GM18498 (cell line): ENCODE results near the gene SLC44A1.

Experiments used
- ATAC-seq: cut with Tn5 transposase; IDR thresholded peaks from one replicate; pipeline ENCODE4 v1.9.1; 2021; ENCODE audit warnings: mild to moderate bottlenecking, moderate library complexity; ENCODE audit not compliant: unreplicated experiment

SLC44A1 gene

DNA sequence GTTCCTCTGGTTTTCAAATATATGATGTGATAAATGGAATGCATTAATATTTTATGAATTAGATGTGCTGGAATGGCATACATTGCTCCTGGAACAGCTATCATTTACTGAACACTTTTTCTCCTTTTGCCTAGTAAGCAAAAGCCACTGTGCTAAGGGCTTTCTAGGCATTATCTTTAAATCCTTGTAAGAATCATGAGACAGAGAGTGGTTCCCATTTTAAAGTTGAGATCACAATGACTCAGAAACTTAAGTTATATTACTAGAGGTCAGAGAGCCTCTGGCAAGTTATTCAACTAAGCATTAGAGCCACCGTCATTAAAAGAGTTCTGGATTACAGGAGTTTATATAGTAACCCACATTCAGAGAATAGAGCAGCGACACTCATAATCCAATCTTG, 176.7 kb downstream of the SLC44A1 start:
- ATAC-seq: no peak

DNA sequence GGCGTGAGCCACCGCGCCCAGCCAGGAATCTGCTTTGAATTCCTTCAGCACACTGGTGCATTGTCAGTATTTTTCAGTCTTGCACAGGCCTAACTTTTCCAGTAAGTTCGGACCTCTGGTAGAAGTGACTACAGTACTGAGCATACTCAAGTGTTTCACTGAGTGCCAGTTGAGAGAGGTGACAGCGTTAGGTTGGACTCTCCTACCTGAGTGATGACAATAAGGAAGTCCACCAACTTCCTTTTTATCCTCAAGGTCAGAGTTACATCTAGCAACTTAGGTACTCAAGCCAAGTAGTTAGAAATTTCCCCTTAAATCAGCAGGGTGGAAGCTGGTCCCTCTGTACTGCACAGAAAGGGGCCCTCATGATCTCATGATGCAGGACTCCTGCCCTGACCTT, 177.4 kb downstream of the SLC44A1 start:
- no peak for ATAC-seq

DNA sequence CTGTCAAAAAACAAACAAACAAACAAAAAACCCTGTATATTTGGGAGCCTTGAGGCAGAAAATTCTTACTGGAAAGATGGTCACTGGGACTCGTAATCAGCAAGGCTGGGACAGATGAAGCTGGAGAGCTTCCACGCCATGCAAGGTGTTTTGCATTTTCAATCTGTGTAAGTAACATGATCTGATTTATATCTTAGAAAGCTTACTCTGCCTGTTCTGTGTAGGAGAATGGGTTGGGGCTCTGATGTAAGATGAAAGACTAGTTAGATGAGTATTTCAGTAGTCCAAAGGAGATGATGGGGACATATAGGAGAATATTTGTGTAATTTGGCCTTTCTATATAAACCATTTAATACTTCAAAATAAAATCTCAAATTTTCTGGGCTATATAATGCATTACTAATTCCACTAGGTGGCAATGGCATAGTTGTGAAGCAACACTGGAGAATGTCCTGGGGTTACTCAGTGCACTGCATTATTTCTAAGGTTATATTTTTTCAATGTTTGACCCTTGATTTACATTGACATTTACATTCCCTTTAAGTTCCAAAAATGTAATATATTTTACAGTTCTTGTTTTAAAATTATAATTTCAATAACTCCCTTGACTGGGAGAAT, 181.5 kb downstream of the SLC44A1 start:
- peak; percentile 72 for ATAC-seq

DNA sequence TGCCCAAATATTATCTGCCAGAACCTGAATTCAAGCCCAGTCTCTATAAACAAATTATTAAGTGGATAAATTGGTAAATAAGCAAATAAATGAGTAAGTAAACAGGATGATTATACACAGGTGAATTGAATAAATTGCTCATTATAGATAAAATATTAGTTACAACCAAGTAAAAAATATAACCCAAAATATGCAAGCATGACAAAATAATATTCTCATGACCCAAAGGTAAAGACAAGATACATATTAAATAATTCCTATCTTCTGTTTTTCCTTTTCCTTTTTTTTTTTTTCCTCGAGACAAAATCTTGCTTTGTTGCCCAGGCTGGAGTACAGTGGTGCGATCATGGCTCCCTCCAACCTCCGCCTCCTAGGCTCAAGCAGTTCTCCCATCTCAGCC, 182.2 kb downstream of the SLC44A1 start:
- no peak for ATAC-seq

DNA sequence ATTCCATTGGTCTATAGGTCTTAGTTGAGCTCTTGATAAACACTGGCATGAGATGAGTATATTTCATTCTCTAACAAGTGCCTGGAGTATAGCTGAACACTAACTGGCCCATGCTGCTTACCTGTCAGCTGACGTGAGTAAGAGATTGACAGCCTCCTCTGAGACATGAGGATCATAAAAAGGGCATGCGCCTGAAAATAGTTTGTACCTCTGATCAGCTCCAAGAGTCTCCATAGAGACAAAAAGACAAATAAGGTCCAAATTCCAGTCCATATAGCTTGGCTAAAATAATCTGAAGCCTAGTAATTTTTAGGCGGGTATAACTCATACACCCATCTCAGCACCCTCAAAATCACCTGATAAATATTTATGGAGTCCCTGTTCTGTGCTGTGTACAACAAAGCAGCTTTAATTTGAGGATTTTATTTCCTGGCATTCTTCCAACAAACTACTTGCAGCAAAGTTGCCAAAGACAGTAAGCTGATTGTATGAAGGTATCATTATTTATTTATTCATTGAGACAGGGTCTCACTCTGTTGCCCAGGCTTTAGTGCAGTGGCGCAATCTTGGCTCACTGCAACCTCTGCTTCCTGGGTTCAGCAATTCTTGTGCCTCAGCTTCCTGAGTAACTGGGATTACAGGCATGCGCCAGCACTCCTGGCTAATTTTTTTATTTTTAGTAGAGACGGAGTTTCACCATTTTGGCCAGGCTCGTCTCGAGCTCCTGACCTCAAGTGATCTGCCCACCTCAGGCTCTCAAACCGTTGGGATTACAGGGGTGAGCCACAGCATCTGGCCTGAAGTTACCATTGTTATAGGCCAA, 187.2 kb downstream of the SLC44A1 start:
- no peak for ATAC-seq

DNA sequence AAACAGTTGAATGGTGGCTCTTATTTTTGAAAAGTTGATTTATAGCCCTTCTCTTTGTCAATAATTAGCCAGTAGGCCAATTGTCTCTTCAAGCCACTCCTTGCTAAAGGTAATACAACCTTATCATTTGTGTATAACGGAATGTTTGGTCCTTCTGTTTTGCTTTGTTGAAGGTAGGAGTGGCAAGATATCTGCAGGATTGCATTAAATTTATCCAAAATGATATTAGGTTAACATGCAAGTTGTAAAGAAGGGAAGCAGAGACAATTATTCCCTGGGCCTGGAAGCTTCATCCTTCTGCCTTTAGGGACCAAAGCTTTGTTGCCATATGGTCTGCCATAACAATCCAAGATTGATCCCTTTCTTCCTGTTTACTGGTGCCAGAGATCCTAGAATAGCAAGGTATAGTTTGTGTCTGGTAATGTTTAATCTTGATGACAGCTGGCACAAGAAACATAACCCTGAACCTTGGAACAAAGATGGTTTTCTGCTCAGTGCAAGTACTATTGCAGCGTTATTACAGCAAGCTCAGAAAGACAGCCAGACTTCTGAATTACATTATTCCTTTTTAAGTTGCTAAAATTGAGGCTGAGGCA, 187.9 kb downstream of the SLC44A1 start:
- ATAC-seq: no peak

DNA sequence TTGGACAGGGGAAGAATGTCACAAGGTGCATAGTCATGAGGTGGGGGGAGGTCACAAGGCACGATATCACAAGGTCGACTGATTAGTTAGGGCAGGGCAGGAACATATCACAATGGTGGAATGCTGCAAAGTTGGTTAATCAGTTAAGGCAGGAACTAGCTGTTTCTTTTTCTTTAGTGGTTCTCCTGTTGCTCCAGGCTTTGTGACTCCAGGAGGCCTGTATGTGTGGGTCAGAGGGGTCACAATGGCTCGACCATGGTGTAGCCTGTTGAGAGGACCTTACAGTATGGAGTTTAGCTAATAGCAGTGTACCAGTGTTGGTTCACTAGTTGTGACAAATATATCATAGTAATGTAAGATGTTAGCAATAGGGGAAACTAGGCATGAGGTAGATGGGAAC, 191.0 kb downstream of the SLC44A1 start:
- no peak for ATAC-seq

DNA sequence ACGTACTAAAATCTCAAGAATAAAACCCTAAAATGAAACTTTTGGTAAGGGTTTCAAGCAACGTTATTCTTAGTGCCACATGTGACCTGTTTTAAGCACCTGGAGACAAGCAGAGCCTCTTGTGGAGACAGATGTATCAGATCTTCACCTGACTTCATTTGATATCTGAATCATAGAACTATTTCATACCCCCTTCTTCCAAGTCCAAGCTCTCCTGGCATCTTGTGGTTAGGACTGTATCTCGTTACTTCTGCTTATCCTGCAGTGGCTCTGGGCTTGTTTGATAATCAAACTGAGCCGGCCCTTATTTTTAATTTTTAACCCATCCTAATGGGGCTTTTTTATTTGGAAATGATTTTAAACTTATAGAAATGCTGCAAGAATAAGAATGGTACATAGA, 192.3 kb downstream of the SLC44A1 start:
- no peak for ATAC-seq

DNA sequence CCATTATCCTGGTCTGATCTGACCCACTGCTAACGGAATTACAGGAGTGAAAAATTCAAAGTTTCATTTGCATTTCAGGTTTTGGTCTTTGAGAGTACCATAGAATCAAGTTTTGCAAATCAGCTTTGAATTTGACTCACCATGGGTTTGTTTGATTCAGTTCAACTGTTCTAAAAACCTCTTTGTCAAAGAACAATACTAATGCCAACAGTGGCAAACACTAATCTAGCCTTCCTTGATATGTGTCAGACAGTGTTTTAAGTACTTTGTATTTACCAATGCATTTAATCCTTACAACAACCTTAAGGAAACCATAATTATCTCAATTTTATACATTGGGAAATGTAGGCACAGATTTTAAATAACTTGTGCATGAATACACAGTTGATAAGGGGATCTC, 193.3 kb downstream of the SLC44A1 start:
- ATAC-seq: no peak

DNA sequence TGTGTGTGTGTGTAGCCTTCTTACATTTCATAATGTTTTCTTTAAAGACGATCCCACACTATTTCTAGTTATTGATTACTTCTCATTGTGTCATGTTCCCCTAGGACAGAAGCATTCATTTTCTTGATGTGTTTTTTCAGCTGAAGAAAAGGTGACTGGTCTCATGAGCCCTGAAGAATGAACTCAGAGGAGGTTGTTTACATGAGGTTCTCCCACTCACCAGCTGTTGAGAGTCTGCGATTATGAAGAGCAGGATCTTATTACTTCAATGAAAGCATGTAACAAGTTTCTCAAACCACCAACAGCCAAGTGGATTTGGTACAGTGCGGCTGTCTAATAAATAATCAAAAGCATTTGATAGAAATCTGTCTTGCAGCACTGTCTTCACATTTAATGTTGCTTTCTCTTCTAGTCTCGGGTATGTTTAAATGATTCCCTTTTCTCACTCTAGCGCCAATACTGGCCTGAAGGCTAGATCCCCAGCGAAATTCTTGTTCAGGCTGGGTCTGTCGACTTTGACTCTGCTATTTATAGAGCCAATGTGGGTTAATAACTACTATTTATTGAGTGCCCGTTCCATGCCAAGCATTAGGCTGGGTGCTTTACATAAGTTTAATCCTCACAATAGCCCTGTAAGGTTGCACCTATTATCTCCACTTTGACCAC, 193.8 kb downstream of the SLC44A1 start:
- ATAC-seq: no peak

DNA sequence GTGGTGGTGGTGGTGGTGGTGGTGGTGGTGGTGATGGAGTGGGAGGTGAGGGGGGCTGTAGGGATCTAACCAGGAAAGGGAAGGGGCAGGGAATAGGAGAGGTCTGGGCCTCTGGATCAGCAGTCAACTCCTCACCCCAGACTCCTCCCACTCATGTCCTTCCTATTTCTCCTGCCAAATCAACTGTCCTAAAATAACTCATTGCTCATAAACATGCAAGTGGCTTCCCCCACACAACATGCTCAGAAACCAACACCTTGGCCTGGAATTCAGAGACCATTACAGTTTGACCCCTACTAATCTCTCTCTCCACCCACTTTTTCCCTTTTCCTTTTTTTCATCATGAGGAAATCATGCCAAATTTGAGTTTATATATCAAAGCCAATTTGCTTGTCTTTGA, 195.0 kb downstream of the SLC44A1 start:
- ATAC-seq: no peak

DNA sequence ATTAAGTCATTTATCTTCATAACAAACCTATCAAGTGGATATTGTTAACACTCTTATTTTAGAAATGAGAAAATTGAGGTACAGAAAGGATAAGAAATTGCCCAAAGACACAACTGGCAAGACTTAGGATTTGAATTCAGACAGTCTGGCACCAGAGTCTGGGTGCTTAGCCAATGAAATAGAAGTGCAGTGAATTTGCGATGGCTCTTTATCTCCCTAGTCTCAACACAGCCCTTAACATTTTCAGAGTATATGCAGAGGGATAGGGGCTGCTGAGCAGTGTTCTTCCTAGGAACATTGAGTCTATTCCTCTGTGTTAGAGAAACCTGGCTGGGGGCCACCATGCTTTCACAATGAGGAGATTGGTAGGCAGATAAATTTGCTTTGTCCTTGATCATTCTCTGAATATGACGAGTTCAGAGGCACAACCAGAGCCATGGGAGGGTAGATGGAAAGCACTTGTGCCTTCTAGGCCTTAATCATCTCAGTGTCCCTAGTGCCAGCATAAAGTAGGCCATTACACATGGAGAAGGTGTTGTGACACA, 197.2 kb downstream of the SLC44A1 start:
- no peak for ATAC-seq

DNA sequence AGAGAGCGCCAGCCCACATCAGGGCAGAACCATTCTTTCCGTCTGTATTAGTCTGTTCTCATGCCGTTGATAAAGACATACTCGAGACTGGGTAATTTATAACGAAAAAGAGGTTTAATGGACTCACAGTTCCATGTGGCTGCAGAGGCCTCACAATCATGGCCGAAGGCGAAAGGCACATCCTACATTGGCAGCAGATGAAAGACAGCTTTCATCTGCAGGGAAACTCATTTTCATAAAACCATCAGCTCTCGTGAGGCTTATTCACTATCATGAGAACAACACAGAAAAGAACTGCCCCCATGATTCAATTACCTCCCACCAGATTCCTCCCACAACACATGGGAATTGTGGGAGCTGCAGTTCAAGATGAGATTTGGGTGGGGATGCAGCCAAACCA, 198.7 kb downstream of the SLC44A1 start:
- no peak for ATAC-seq

DNA sequence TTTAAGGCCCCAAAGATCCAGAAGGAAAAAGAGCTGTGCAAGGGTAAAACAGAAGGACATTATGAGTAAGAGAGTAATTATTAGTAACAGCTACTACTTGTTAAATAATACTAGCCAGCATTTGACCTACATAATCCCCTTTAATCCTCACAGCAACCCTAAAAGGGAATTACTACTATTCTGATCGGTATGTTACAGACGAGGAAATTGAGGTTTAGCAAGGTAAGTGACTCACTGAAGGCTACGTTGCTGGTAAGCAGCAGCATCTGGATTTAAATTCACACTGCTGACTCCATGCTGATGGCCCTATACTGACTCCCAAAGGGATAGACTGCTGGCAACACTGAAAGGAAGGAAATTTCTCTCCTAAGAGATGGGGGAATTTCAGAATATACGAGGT, 199.7 kb downstream of the SLC44A1 start:
- no peak for ATAC-seq

DNA sequence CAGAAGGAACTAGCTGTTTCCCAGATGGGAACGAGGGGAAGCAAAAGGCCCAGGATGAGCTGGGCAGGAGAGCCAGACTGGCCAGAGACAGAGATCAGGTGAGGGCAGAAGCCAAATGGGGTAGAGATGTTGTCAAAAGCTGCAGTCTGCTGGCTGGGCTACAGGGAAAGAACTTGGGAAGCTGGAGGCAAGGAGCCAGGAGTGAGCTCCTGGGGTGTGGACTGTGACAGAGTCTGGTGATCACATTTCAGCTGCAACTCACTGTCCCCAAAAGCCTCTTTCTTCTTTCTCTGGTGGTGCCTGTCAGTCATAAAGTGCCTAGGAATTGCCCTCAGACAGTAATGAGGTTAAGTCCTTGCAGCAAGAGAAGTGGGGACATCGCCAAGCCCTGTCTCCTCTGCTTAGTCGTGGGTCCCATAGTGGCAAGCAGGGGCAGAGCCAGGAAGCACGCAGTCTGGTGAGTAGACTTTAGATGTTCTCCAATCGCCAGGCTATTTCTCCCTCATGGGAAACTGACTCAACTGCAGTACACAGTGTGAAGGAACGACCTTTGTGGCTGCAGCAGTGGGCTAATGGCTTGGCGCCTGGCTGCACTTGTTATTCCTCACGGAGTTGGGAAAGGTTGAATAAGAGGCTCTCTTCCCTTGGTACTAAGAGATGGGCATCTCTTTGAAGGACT, 200.9 kb downstream of the SLC44A1 start:
- ATAC-seq: no peak

DNA sequence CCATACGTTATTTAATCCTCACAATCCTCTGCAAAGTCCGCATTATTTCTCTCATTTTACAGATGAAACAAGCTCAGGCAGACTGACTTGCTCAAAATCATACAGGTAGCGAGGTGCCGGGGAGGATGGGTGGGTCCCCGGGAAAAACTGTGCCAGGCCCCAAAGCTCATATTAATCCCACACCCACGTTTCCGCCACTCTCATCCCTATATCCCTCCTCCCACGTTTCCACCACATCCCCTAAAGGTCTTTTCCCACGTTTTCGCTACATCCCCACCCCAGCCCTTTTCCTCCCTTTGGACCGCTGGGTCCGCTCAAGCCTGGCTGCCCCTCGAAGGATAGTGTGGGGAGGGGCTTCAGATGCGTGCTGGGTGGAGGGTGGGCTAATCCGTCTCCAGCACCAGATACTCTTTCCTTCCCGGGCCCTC, 202.9 kb downstream of the SLC44A1 start:
- no peak for ATAC-seq

DNA sequence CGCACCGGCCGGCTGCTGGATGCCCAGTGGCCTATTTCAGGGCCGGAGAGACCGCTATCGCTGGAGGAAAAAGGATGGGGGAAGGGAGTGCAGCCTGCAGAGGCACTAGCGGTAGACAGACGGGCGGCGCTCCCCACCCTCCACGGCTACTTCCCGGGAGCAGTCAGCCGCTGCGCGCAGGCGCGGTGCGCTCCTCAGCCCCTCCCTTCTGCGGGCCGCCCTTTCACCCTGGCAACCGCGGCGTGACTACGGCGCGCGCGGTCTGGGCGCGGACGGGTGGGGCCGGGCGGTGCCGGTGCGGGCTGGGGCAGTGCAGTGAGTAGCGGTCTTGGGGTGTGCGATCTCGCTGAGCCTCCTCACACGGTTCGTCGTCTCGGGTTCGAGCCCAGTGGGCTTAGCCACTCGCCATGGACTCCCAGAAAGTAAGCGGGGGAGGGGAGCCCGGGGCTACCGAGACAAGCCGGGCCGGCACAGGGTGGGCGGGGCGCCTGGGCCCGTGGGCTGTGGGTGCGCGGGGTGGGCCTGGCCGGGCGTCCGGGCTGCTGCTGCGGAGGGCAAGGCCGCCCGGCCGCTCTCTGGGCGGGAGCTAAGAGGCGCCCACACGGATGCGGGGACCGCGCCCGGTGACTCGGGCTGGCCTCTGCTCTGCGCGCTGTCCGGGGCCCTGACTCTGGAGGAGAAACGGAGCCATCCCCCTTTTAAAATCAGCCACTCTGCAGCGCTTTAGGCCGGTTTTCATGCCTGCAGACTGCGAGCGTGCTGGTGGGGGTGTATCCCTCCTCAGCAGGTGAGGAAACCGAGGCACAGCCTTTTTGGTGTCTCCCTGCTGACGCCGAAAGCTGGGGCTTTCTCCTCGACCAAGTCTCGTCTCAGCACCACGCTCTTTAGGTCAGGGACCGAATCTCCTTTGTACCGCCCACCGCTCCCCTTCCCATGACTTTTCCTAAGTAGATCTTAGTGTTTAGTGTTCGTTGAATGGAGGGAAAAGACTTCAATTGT, 203.7 kb downstream of the SLC44A1 start, which contains the start of gene FSD1L:
FSD1L (plus strand) TSS at position 221 of the 999 bp plus-strand sequence; CDS start at position 408, 187 bp downstream.
- ATAC-seq: peak; percentile 95

DNA sequence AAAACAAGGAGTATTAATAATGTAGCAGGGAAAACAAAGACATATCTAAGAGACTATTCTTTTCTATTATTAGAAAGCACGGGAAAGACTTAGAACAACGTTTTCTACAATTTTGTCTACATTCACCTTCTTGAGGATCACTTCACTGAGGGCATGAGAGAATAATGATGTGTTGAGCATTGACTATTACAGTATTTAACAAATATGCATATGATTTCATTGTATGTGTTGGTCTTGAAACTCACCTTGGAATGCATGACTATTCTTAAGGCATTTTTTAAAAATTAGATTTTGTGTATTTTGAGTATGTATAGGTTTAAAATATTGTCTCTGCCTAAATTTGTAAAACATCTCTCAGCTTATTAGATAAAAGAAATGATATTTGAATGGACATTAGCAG, 204.6 kb downstream of the SLC44A1 start:
- no peak for ATAC-seq

DNA sequence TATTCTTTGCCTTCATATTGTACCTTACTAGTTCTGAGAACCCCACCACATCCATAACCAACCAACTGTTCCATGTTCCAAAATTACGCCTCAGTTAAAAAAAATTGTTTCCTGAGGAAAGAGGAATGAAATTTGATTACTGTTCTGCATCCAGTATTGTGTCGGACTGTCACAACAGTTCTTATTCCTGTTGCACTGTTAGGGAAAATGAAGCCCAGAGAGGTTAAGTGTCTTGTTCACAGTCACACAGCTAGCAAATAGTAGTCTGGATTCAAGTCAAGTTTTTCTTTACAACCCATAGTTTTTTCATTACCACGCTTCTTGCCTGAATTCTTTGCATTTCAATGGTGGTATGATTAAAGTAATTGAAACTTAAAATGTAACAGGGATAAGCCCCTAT, 207.7 kb downstream of the SLC44A1 start:
- no peak for ATAC-seq
